Measurements from ENCODE around the gene CORO1A. TPM values are rescaled to one million over a fixed set of nuclear protein-coding genes. Genes with fewer than 3 reads are reported as not detected.

Gene CORO1A
- polyA plus RNA-seq, 2 of the 4 experiments (the other 2 are of a cell fraction): 0.83 to 5.3 TPM

DNA sequence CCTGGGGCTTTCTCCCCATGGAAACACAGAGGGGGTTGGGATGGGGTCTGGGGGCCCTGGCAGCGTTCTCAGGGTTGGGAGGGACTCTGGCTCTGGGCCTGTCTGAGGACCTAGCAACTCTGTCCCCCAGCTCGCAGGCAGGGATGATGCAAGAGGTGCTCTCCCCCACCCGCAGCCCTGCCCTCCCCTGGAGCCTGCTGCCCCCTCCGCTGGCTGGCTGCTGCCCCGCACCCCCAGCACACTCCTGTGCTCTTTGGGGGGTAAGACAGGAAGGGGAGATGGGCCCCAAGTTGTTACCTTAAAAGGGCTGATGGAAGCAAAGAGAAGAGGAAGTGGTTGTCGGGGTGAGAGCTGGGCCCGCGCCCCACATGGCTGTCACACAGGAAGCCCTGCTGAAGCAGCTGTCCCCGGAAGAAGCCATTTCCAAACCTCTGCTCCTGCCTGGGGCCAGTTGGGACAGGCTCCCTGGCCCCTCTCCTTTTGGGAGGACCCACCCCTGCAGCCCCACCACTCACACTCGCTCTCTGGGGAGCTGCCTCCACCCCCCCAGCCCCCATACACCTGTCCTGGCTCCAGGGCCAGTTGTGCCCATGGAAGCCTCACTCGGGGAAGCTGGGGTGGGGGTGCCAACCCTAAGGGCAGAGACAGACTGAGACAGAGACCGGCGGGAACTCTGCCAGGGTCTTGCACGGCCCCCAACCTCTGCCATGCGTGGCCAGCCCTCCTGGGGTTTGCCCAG lies 2.5 kb downstream of the CORO1A start:
- ChIA-PET POLR2A (interaction anchor here (0.7 kb wide), 1 partner anchor 90 kb away, joined by 5 read pairs; the partner anchor contains the start of gene YPEL3), CTCF (interaction anchor here (1.3 to 1.5 kb wide), 2 partner anchors 30 to 95 kb away, joined by 4 to 5 read pairs; partner anchors contain the start of gene TBX6)
- Histone ChIP-seq H3K4me1 (peaks cover 20% of the 10 kb centered on the region; the same call in 2 of the 3 replicates), H3K27ac (peak overlapping the region in 1 of 2 experiments; percentile 29; a peak in 3 of 6 replicates), H3K4me3 (no peak overlapping the region), H3K4me2 (no peak overlapping the region), H3K9me3 (no peaks in the 10 kb centered on the region)
- no peak for ATAC-seq
- no peak for FAIRE-seq
- TF ChIP-seq, protein P1, sequence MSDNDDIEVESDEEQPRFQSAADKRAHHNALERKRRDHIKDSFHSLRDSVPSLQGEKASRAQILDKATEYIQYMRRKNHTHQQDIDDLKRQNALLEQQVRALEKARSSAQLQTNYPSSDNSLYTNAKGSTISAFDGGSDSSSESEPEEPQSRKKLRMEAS (IDR thresholded peaks at IDR 0.05): no peak
- TF ChIP-seq RCOR1 (IDR thresholded peaks at IDR 0.05; ENCODE audit: low read depth, low read length) (no peak), BHLHE40 (IDR thresholded peaks at IDR 0.05; ENCODE audit: low read depth, low read length) (no peak), EP300 (IDR thresholded peaks at IDR 0.05) (no peak), KDM1A (IDR thresholded peaks at IDR 0.05; ENCODE audit: low read depth) (no peak), RFX5 (IDR thresholded peaks at IDR 0.05) (no peak), SMC3 (IDR thresholded peaks at IDR 0.05) (no peak), HOXB13 (CRISPR knock-in tag; IDR thresholded peaks at IDR 0.05; ENCODE audit: low read depth) (no peak), HDAC2 (IDR thresholded peaks at IDR 0.05) (no peak), NFE2L2 (conservative IDR thresholded peaks at IDR 0.05; ENCODE audit: low read length) (no peak), MAZ (IDR thresholded peaks at IDR 0.05; ENCODE audit: borderline replicate concordance, low read depth, low read length) (no peak), CEBPB (IDR thresholded peaks at IDR 0.05) (no peak)
- TF ChIP-seq, protein P2, sequence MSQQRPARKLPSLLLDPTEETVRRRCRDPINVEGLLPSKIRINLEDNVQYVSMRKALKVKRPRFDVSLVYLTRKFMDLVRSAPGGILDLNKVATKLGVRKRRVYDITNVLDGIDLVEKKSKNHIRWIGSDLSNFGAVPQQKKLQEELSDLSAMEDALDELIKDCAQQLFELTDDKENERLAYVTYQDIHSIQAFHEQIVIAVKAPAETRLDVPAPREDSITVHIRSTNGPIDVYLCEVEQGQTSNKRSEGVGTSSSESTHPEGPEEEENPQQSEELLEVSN (IDR thresholded peaks at IDR 0.05; ENCODE audit: borderline replicate concordance, low read depth): no peak
- 93% methylated on average over 6 of the region's 15 CpGs for WGBS (ENCODE audit: missing lambda C conversion rate)
- no peak for DNase-seq (ENCODE audit: low read depth in 1 of 2, low spot score in 1 of 2)

DNA sequence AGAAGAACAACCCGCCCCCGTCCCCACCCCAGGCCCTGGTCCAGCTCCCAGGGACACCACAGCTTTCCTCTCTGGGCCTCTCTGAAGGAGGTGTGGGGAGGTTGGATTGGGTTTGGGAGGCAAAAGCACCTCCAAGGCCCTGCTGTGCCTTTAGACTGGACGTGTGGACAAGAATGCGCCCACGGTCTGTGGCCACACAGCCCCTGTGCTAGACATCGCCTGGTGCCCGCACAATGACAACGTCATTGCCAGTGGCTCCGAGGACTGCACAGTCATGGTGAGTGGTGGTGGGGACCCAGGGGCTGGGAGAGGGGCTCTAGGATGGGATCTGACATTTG lies 3.0 kb downstream of the CORO1A start:
- no peak overlapping the region for H3K4me2 ChIP-seq
- ATAC-seq (no peak), FAIRE-seq (no peak), DNase-seq (ENCODE audit: low read depth in 1 of 2, low spot score in 1 of 2) (no peak)
- H3K4me3 ChIP-seq: no peak overlapping the region
- whole genome bisulfite sequencing (ENCODE audit: missing lambda C conversion rate): 94% methylated on average over 7 of the region's 9 CpGs
- H3K9me3 ChIP-seq: no peaks in the 10 kb centered on the region
- H3K27ac ChIP-seq: peak overlapping the region in 1 of 2 experiments; percentile 29; a peak in 3 of 6 replicates
- TF ChIP-seq MAFK (IDR thresholded peaks at IDR 0.05; ENCODE audit: partially characterized antibody): peak; percentile 3
- peak; percentile 63 for TF ChIP-seq NFE2L2 (conservative IDR thresholded peaks at IDR 0.05; ENCODE audit: low read length)
- no peak for TF ChIP-seq TP53 (CRISPR knock-in tag; IDR thresholded peaks at IDR 0.05)
- no peak for TF ChIP-seq JUNB (IDR thresholded peaks at IDR 0.05)
- ChIA-PET CTCF (interaction anchor here (0.5 to 1.5 kb wide), 4 partner anchors 8 to 889 kb away, joined by 3 to 8 read pairs (median 4); no protein-coding TSS in a partner anchor), POLR2A (interaction anchor here (0.7 kb wide), 1 partner anchor 91 kb away, joined by 5 read pairs; the partner anchor contains the start of gene YPEL3)
- peaks cover 20% of the 10 kb centered on the region; the same call in 2 of the 3 replicates for H3K4me1 ChIP-seq

DNA sequence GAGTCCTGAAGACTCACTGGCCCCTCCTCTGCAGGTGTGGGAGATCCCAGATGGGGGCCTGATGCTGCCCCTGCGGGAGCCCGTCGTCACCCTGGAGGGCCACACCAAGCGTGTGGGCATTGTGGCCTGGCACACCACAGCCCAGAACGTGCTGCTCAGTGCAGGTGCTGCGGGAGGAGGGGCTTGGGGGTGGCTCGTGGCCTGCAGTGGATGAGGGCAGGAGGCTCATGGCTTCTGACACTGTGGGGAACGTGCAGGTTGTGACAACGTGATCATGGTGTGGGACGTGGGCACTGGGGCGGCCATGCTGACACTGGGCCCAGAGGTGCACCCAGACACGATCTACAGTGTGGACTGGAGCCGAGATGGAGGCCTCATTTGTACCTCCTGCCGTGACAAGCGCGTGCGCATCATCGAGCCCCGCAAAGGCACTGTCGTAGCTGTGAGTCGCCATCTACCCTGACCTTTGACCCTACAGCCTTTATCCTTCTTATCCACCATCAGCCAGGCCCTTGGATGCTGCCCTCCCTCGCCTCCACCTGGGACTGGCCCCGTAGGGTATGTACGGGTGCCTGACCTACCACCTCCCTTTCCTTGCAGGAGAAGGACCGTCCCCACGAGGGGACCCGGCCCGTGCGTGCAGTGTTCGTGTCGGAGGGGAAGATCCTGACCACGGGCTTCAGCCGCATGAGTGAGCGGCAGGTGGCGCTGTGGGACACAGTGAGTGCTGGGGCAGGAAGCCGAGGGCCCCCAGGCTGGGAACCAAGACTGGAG lies 3.6 kb downstream of the CORO1A start:
- Histone ChIP-seq H3K4me3 (no peak overlapping the region), H3K27ac (peak overlapping the region in 1 of 2 experiments; percentile 29; a peak in 3 of 6 replicates), H3K9me3 (no peaks in the 10 kb centered on the region), H3K4me2 (no peak overlapping the region), H3K4me1 (peaks cover 20% of the 10 kb centered on the region; the same call in 2 of the 3 replicates)
- peak in 1 of 2 experiments; percentile 50; a peak in 3 of 6 replicates for ATAC-seq
- POLR2A ChIA-PET: interaction anchor here (0.7 kb wide), 1 partner anchor 91 kb away, joined by 5 read pairs; the partner anchor contains the start of gene YPEL3
- TF ChIP-seq KDM1A (IDR thresholded peaks at IDR 0.05; ENCODE audit: low read depth) (no peak), KDM5A (IDR thresholded peaks at IDR 0.05) (no peak), ESRRA (IDR thresholded peaks at IDR 0.05; ENCODE audit: borderline replicate concordance, low read length) (no peak), HEYL (CRISPR knock-in tag; IDR thresholded peaks at IDR 0.05) (no peak), RAD21 (conservative IDR thresholded peaks at IDR 0.05 in 1 of 2, IDR thresholded peaks at IDR 0.05 in 1 of 2) (peak; percentile 30 to 31; a peak in 1 of 5 replicates)
- TF ChIP-seq, protein P3, sequence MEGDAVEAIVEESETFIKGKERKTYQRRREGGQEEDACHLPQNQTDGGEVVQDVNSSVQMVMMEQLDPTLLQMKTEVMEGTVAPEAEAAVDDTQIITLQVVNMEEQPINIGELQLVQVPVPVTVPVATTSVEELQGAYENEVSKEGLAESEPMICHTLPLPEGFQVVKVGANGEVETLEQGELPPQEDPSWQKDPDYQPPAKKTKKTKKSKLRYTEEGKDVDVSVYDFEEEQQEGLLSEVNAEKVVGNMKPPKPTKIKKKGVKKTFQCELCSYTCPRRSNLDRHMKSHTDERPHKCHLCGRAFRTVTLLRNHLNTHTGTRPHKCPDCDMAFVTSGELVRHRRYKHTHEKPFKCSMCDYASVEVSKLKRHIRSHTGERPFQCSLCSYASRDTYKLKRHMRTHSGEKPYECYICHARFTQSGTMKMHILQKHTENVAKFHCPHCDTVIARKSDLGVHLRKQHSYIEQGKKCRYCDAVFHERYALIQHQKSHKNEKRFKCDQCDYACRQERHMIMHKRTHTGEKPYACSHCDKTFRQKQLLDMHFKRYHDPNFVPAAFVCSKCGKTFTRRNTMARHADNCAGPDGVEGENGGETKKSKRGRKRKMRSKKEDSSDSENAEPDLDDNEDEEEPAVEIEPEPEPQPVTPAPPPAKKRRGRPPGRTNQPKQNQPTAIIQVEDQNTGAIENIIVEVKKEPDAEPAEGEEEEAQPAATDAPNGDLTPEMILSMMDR (IDR thresholded peaks at IDR 0.05): peak; percentile 53
- WGBS (ENCODE audit: missing lambda C conversion rate): 80% methylated on average over 34 of the region's 36 CpGs
- CTCF ChIA-PET: interaction anchor here (0.5 to 1.5 kb wide), 5 partner anchors 9 to 889 kb away, joined by 3 to 8 read pairs (median 4); no protein-coding TSS in a partner anchor
- peak; percentile 40 to 53 for DNase-seq (ENCODE audit: low read depth in 1 of 2, low spot score in 1 of 2)
- no peak for FAIRE-seq

Data from A549 (cell line).